IPS DF 6.9 (cell line): ENCODE measurements around the gene PIK3CD.

Experiments
- DNase-seq: peaks from one replicate; pipeline ENCODE4 v3.0.0-alpha.2; 2013; ENCODE audit warnings: low read depth, low spot score
- H3K27ac ChIP-seq: one replicate; pipeline ENCODE4 v1.5.1; 2013; ENCODE audit warnings: low read length, control low read depth
- H3K27me3 ChIP-seq: 2 replicates; pipeline ENCODE4 v1.6.1; 2013; ENCODE audit warnings: mild to moderate bottlenecking, low read length; ENCODE audit not compliant: control insufficient read depth, insufficient read depth
- H3K36me3 ChIP-seq: 2 replicates; pipeline ENCODE4 v1.6.1; 2013; ENCODE audit warnings: low read length; ENCODE audit not compliant: control insufficient read depth, insufficient read depth
- H3K4me1 ChIP-seq: 2 replicates; pipeline ENCODE4 v1.6.1; 2013; ENCODE audit warnings: low read length; ENCODE audit not compliant: control insufficient read depth, insufficient read depth
- H3K4me3 ChIP-seq: 2 replicates; pipeline ENCODE4 v1.5.1; 2013; ENCODE audit warnings: mild to moderate bottlenecking, low read length
- H3K9me3 ChIP-seq: 2 replicates; pipeline ENCODE4 v1.6.1; 2013; ENCODE audit warnings: low read length, inconsistent platforms; ENCODE audit not compliant: control insufficient read depth, insufficient read depth
- WGBS: extraction: QIAGEN DNeasy Blood & Tissue Kit; methylation state at CpG from one replicate; pipeline ENCODE4 v1.1.7; 2013; ENCODE audit warnings: mixed read lengths, missing lambda C conversion rate; ENCODE audit not compliant: insufficient read length, insufficient coverage; 5-methylcytosine and 5-hydroxymethylcytosine counted together

The PIK3CD gene

DNA sequence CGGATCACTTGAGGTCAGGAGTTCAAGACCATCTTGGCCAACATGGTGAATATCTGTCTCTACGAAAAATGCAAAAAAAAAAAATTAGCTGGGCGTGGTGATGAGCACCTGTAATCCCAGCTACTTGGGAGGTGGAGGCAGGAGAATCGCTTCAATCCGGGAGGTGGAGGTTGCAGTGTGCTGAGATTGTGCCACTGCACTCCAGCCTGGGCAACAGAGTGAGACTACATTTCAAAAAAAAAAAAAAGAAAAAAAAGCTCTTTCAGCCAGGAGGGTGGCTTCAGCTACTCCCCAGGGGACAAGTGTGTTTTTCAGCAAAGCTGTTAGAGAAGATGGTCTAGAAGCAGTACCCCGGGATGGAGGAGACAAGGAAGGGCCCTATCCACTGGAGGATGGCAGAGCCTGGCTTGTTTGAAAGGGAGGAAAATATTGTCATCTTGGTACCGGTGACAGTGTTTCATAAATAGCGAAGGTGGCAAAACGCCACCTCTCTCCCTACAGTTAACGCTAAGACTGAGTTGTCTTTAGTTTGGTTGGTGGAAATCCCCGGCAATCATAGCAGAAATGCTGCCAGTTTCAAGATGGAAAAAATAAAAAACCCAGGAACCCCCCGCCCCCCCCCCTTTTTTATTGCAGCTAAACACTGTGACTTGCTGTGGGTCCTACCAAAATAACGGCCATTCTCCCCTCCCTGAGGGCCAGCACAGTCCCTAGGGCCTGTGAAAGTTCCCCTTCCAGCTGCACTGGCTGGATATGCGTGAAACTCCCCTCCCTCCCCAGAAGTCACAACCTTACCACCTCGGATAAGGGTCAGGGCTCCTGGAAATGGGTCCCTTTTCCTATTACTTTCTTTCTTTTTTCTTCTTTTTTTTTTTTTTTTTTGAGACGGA, 3.5 kb downstream of the PIK3CD start:
- no peaks in the 10 kb centered on the region for H3K9me3 ChIP-seq
- 0 out of 2 replicates have a peak, but pooled peaks cover 3% of the 10 kb centered on the region for H3K4me1 ChIP-seq
- peaks cover 9% of the 10 kb centered on the region for H3K27me3 ChIP-seq
- no peak overlapping the region for H3K4me3 ChIP-seq
- H3K36me3 ChIP-seq: no peaks in the 10 kb centered on the region
- no peak for DNase-seq
- H3K27ac ChIP-seq: no peak overlapping the region
- WGBS: no CpG with 5 or more reads among the region's 16 CpGs

DNA sequence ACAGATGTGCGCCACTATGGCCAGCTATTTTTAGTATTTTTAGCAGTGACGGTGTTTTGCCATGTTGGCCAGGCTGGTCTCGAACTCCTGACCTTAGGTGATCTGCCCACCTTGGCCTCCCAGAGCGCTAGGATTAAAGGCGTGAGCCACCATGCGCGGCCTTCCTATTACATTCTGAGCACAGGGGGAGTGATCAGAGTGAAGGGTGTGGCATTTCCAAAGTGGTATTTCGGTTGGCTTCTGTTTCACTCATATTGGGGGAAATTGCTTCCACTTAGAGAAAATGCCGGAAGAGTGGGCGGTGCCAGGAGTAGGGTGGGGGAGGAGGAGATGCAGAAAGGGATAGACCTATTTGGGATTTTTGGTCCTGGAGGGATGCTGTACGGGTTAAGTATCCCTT, 4.3 kb downstream of the PIK3CD start:
- WGBS: no CpG with 5 or more reads among the region's 11 CpGs
- H3K27ac ChIP-seq: no peak overlapping the region
- H3K36me3 ChIP-seq: no peaks in the 10 kb centered on the region
- H3K4me1 ChIP-seq: 0 out of 2 replicates have a peak, but pooled peaks cover 3% of the 10 kb centered on the region
- peaks cover 9% of the 10 kb centered on the region for H3K27me3 ChIP-seq
- H3K4me3 ChIP-seq: no peak overlapping the region
- DNase-seq: no peak
- no peaks in the 10 kb centered on the region for H3K9me3 ChIP-seq

GRCh38 chr1:9657521-9658032, 6.0 kb downstream of the PIK3CD start:
- DNase-seq: no peak
- Histone ChIP-seq H3K4me1 (0 out of 2 replicates have a peak, but pooled peaks cover 1% of the 10 kb centered on the region), H3K9me3 (no peaks in the 10 kb centered on the region), H3K4me3 (no peak overlapping the region), H3K36me3 (no peaks in the 10 kb centered on the region), H3K27ac (no peak overlapping the region), H3K27me3 (peaks cover 6% of the 10 kb centered on the region; the same call in 1 of the 2 replicates)
- WGBS: no CpG with 5 or more reads among the region's 2 CpGs

DNA sequence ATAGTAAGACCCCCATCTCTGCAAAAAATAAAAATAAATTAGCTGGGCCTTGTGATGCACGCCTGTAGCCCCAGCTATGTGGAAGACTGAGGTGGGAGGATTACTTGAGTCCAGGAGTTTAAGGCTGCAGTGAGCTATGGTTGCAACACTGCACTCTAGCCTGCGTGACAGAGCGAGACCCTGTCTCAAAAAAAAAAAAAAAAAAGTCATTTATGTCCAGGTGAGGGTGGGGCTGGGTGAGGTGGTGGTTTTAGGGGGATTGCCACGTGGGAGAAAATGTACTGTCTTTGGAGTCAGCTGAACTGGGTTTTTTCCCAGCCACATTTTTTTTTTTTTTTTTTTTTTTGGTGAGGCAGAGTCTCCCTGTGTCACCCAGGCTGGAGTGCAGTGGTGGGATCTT, 6.7 kb downstream of the PIK3CD start:
- Histone ChIP-seq H3K36me3 (no peaks in the 10 kb centered on the region), H3K4me1 (no peaks in the 10 kb centered on the region), H3K9me3 (no peaks in the 10 kb centered on the region), H3K27me3 (peaks cover 2% of the 10 kb centered on the region; the same call in 1 of the 2 replicates), H3K27ac (no peak overlapping the region), H3K4me3 (no peak overlapping the region)
- no CpG with 5 or more reads among the region's 4 CpGs for WGBS
- DNase-seq: no peak

DNA sequence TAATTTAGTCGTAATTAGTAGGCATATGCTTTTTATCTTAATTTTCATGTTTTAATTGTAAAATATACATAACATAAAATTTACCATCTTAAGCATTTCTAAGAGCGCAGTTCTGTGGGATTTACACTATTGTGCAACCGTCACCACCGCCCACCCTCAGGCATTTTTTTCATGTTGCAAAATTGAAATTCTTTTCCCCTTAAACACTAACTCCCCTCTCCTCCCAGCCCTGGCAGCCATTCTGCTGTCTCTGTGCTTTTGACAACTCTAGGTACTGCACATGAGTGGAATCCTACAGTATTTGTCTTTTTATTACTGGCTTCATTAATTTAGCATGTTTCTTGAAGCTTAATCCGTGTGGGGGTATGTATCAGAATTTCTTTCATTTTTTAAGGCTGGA, 7.8 kb downstream of the PIK3CD start:
- Histone ChIP-seq H3K36me3 (no peaks in the 10 kb centered on the region), H3K4me1 (no peaks in the 10 kb centered on the region), H3K4me3 (no peak overlapping the region), H3K9me3 (no peaks in the 10 kb centered on the region), H3K27me3 (no peaks in the 10 kb centered on the region), H3K27ac (no peak overlapping the region)
- no peak for DNase-seq
- no CpG with 5 or more reads among the region's 5 CpGs for WGBS

DNA sequence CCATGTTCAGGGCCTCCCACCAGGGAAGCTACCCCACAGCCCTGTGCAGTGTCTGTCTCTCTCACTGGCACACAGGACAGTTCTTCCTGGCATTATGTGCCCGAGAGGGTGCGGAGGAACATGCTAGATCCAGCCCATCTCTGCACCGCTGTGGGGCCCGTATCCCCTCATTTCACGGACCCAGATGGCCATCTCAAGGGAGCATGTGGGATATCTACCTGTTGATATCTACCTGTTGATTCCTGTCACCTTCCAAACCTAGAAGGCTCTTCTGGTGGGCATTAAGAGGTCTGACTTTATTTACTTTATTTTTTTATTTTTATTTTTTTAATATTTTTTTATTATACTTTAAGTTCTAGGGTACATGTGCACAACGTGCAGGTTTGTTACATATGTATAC, 11.7 kb downstream of the PIK3CD start:
- no peak overlapping the region for H3K27ac ChIP-seq
- no CpG with 5 or more reads among the region's 6 CpGs for WGBS

GRCh38 chr1:9665193-9665592, 13.7 kb downstream of the PIK3CD start:
- Histone ChIP-seq H3K27me3 (no peaks in the 10 kb centered on the region), H3K4me3 (no peak overlapping the region), H3K27ac (no peak overlapping the region), H3K9me3 (no peaks in the 10 kb centered on the region), H3K4me1 (no peaks in the 10 kb centered on the region), H3K36me3 (no peaks in the 10 kb centered on the region)
- DNase-seq: no peak
- no CpG with 5 or more reads among the region's 9 CpGs for WGBS

More for the DNA sequence above, 11.7 kb downstream of the PIK3CD start:
- no peaks in the 10 kb centered on the region for H3K27me3 ChIP-seq
- H3K4me3 ChIP-seq: no peak overlapping the region
- H3K36me3 ChIP-seq: no peaks in the 10 kb centered on the region
- H3K4me1 ChIP-seq: no peaks in the 10 kb centered on the region
- DNase-seq: no peak
- H3K9me3 ChIP-seq: no peaks in the 10 kb centered on the region

- H3K27ac ChIP-seq: no peak overlapping the region
- no CpG with 5 or more reads among the region's 2 CpGs for WGBS
- H3K4me1 ChIP-seq: no peaks in the 10 kb centered on the region
- H3K9me3 ChIP-seq: no peaks in the 10 kb centered on the region; the same call in 1 of the 2 replicates
- H3K27me3 ChIP-seq: no peaks in the 10 kb centered on the region
- no peak for DNase-seq
- H3K4me3 ChIP-seq: no peak overlapping the region
- no peaks in the 10 kb centered on the region for H3K36me3 ChIP-seq
These were observed 16.5 kb downstream of the PIK3CD start for GRCh38 chr1:9668080-9668479.

DNA sequence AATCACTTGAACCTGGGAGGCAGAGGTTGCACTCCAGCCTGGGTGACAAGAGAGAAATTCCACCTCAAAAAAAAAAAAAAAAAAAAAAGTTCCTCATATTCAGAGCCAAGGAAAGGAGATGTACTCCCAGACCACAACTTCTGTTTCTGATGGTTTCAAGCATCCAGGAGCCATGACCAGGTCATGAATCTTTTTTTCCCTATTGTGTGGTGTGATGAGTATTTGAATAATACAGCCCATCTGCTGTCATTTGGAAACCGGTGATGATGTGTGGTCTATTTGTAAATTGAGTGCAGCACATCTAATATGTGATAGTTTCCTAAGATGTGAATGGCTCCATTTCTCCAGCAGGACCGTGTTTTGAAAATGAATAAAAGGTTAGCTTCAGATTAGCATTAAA, 18.6 kb downstream of the PIK3CD start:
- Histone ChIP-seq H3K36me3 (no peaks in the 10 kb centered on the region), H3K9me3 (no peaks in the 10 kb centered on the region; the same call in 1 of the 2 replicates), H3K4me3 (no peak overlapping the region), H3K27me3 (no peaks in the 10 kb centered on the region), H3K4me1 (no peaks in the 10 kb centered on the region), H3K27ac (no peak overlapping the region)
- no CpG with 5 or more reads among the region's 2 CpGs for WGBS
- DNase-seq: no peak

- Histone ChIP-seq H3K36me3 (no peaks in the 10 kb centered on the region), H3K9me3 (no peaks in the 10 kb centered on the region; the same call in 1 of the 2 replicates), H3K27me3 (no peaks in the 10 kb centered on the region), H3K27ac (no peak overlapping the region), H3K4me1 (no peaks in the 10 kb centered on the region), H3K4me3 (no peak overlapping the region)
- WGBS: no CpG with 5 or more reads among the region's 8 CpGs
- DNase-seq: no peak
These were observed 20.0 kb downstream of the PIK3CD start for GRCh38 chr1:9671377-9672140.
